Endothelial cell of umbilical vein (primary cell): ENCODE measurements around the gene LPP. TPM values are rescaled to one million over a fixed set of nuclear protein-coding genes. Genes with fewer than 3 reads are reported as not detected.
A peak's percentile ranks its signal among the peaks of the same experiment; 100 is the strongest.

ENCODE experiments used
- BruUV-seq: library from RNA; stranded (reverse); fragments of 400-500 nt; replicated peaks from 2 replicates; lab custom pipeline; 2021; lab: Mats Ljungman, UMichigan
- CTCF ChIA-PET: fragments of 300-600, 350-600 bp; sonication (Branson Sonifier 250); formaldehyde crosslinking; loops from one replicate; lab custom pipeline; 2021; ENCODE audit warnings: antibody characterized with exemption, inconsistent platforms; lab: Charles Lee
- POLR2A ChIA-PET: fragments of 300-600, 350-600 bp; sonication (Branson Sonifier 250); formaldehyde crosslinking; loops from one replicate; lab custom pipeline; 2021; ENCODE audit warnings: antibody characterized with exemption, inconsistent platforms; lab: Charles Lee
- DNase-seq: peaks from one replicate; pipeline ENCODE4 v3.0.0-alpha.2; 2011; ENCODE audit warnings: low read depth, low spot score
- FAIRE-seq: peaks from 2 replicates; lab custom pipeline; 2011; peaks lifted over from hg19 to GRCh38; lab: Jason Lieb, UNC
- H2AFZ ChIP-seq: 2 replicates; pipeline ENCODE4 v1.6.0; 2012; ENCODE audit warnings: low read depth, low read length, control low read depth, inconsistent platforms
- H3K27ac ChIP-seq: 2 replicates; pipeline ENCODE4 v1.5.1; 2011; ENCODE audit warnings: low read depth, mild to moderate bottlenecking, control low read depth, low read length, moderate library complexity; ENCODE audit not compliant: insufficient read depth
- H3K27me3 ChIP-seq, 2 experiments: 2 replicates each; pipeline versions ENCODE4 v1.6.0 to v1.6.1; 2011; ENCODE audit warnings: low read length in 2 of 2, mixed read lengths in 1 of 2; ENCODE audit not compliant: control insufficient read depth in 2 of 2, insufficient read depth in 2 of 2
- H3K36me3 ChIP-seq, 2 experiments: 2 replicates in 1 of 2; 3 replicates in 1 of 2; pipeline ENCODE4 v1.5.1; 2011; ENCODE audit warnings: low read length in 2 of 2, mild to moderate bottlenecking in 1 of 2, moderate library complexity in 1 of 2; ENCODE audit not compliant: control insufficient read depth in 2 of 2, insufficient read depth in 2 of 2; ENCODE audit errors: extremely low read depth in 1 of 2
- H3K4me1 ChIP-seq: 3 replicates; pipeline ENCODE4 v1.5.1; 2011; ENCODE audit warnings: mild to moderate bottlenecking, low read length; ENCODE audit not compliant: control insufficient read depth, insufficient read depth; ENCODE audit errors: extremely low read depth
- H3K4me2 ChIP-seq: 2 replicates; pipeline ENCODE4 v1.6.1; 2011; ENCODE audit warnings: low read length, control low read depth, mixed read lengths; ENCODE audit not compliant: insufficient read depth
- H3K4me3 ChIP-seq, 3 experiments: fragments of 200-600 bp in 1 of 3; sonication (generic), shearing (Covaris generic) in 1 of 3; replicated peaks in 1 of 3; 2 replicates each; pipeline ENCODE4 v1.5.1; 2011 to 2016; ENCODE audit warnings: control low read depth in 3 of 3, low read length in 3 of 3, mild to moderate bottlenecking in 2 of 3, inconsistent platforms in 1 of 3, low read depth in 1 of 3, moderate library complexity in 1 of 3; ENCODE audit not compliant: insufficient read depth in 1 of 3
- H3K79me2 ChIP-seq: 2 replicates; pipeline ENCODE4 v1.6.0; 2012; ENCODE audit warnings: low read length, inconsistent platforms; ENCODE audit not compliant: control insufficient read depth, insufficient read depth
- H3K9ac ChIP-seq: replicated peaks from 2 replicates; pipeline ENCODE3; 2011; ENCODE audit warnings: low read length, control low read depth; ENCODE audit not compliant: insufficient read depth; ENCODE audit errors: extremely low read depth
- H3K9me1 ChIP-seq: replicated peaks from 3 replicates; pipeline ENCODE4 v1.6.0; 2011; ENCODE audit warnings: mild to moderate bottlenecking, low read length; ENCODE audit not compliant: control insufficient read depth, insufficient read depth; ENCODE audit errors: extremely low read depth
- H3K9me3 ChIP-seq: replicated peaks from 2 replicates; pipeline ENCODE4 v1.5.1; 2012; ENCODE audit warnings: low read length, inconsistent platforms; ENCODE audit not compliant: control insufficient read depth, insufficient read depth
- H4K20me1 ChIP-seq: replicated peaks from 2 replicates; pipeline ENCODE3; 2011; ENCODE audit warnings: mild to moderate bottlenecking, low read length; ENCODE audit not compliant: control insufficient read depth, insufficient read depth; ENCODE audit errors: extremely low read depth
- EZH2 ChIP-seq: IDR thresholded peaks from 2 replicates; pipeline ENCODE4 v1.6.1; 2012; ENCODE audit warnings: borderline replicate concordance, low read depth, mild to moderate bottlenecking, moderate library complexity, low read length, inconsistent platforms; ENCODE audit not compliant: severe bottlenecking
- FOS ChIP-seq: IDR thresholded peaks from 2 replicates; pipeline ENCODE4 v1.6.1; 2011; ENCODE audit warnings: mild to moderate bottlenecking, low read length, moderate library complexity, borderline replicate concordance; ENCODE audit not compliant: insufficient read depth
- GATA2 ChIP-seq: IDR thresholded peaks from 2 replicates; pipeline ENCODE4 v1.7.0; 2011; ENCODE audit warnings: low read depth, mild to moderate bottlenecking, moderate library complexity, mixed read lengths, low read length; ENCODE audit not compliant: insufficient read length, insufficient read depth
- JUN ChIP-seq: IDR thresholded peaks from 2 replicates; pipeline ENCODE4 v1.6.1; 2011; ENCODE audit warnings: borderline replicate concordance, low read depth; ENCODE audit not compliant: insufficient read length, insufficient read depth
- MYC ChIP-seq: IDR thresholded peaks from one replicate; pipeline ENCODE4 v1.6.1; 2011; ENCODE audit warnings: mild to moderate bottlenecking, low read depth, low read length
- POLR2A ChIP-seq: IDR thresholded peaks from 2 replicates; pipeline ENCODE4 v1.6.1; 2012; ENCODE audit warnings: low read depth, mild to moderate bottlenecking, control low read depth, low read length
- POLR2AphosphoS5 ChIP-seq: IDR thresholded peaks from 2 replicates; pipeline ENCODE4 v1.6.1; 2012; ENCODE audit warnings: low read depth, mild to moderate bottlenecking, control low read depth, low read length, moderate library complexity; ENCODE audit not compliant: insufficient read depth
- dilution Hi-C: fragments of 300-500 bp; cut with MboI; formaldehyde crosslinking; loops from one replicate; pipeline ENCODE4 v1.15.0; 2019; ENCODE audit warnings: low sequenced_read_pairs; ENCODE audit not compliant: extremely low pct_ligation_motif_present
- intact Hi-C: fragments of 100-400 bp; cut with micrococcal nuclease; formaldehyde crosslinking; loops from one replicate; pipeline ENCODE4 v1.10.0; 2022
- polyA plus RNA-seq, 4 experiments: library from polyadenylated mRNA; depleted of rRNA in 3 of 4; stranded (reverse) in 3 of 4; unstranded in 1 of 4; fragments of >200 nt; gene quantifications; 2 replicates each; pipeline versions ENCODE4 v1.2.1 to v1.2.3, GENCODE V29; 2011 to 2012; ENCODE audit warnings: missing spikeins in 1 of 4
- total RNA-seq: library from RNA; stranded (reverse); gene quantifications from 2 replicates; pipeline ENCODE4 v1.2.3, GENCODE V29; 2021
- TF ChIP-seq, protein P1 (sequence below): IDR thresholded peaks from 2 replicates; pipeline ENCODE4 v1.6.1; 2011; ENCODE audit not compliant: insufficient read depth, insufficient read length

LPP gene
- total and polyA plus RNA-seq, 2 donors (not counting 3 experiments of a cell fraction or from before 2014, with no cell fraction given), result 16.9 to 153 TPM

GRCh38 chr3:188776447-188776846 lies 622.5 kb downstream of the LPP start:
- peaks cover 14% of the 10 kb centered on the region for H3K4me1 ChIP-seq
- no peak overlapping the region for H2AFZ ChIP-seq
- dilution Hi-C loops, result no loop called here
- no peaks in the 10 kb centered on the region for H3K36me3 ChIP-seq
- FAIRE-seq (no peak), DNase-seq (peak; percentile 74)
- H3K9ac ChIP-seq, result no peak overlapping the region
- ChIA-PET CTCF (no interaction called here), POLR2A (no interaction called here)
- H3K9me1 ChIP-seq, result no peaks in the 10 kb centered on the region
- TF ChIP-seq FOS, result no peak
- TF ChIP-seq EZH2, result no peak
- TF ChIP-seq GATA2, result peak; percentile 28
- TF ChIP-seq JUN, result peak; percentile 24
- no peak for TF ChIP-seq POLR2A
- TF ChIP-seq POLR2AphosphoS5, result no peak
- TF ChIP-seq, protein P1, sequence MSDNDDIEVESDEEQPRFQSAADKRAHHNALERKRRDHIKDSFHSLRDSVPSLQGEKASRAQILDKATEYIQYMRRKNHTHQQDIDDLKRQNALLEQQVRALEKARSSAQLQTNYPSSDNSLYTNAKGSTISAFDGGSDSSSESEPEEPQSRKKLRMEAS, result no peak
- TF ChIP-seq MYC, result no peak
- no peaks in the 10 kb centered on the region for H3K9me3 ChIP-seq
- H3K79me2 ChIP-seq, result no peaks in the 10 kb centered on the region
- no peaks in the 10 kb centered on the region for H4K20me1 ChIP-seq
- H3K27me3 ChIP-seq, result no peaks in the 10 kb centered on the region
- no peak overlapping the region for H3K4me3 ChIP-seq
- BruUV-seq, result no TSS peak
- no peak overlapping the region for H3K4me2 ChIP-seq
- H3K27ac ChIP-seq, result no peak overlapping the region
- intact Hi-C loops, result no loop called here
